Astrocyte of the cerebellum (primary cell): ENCODE measurements around the gene SATB1.

Experiments
- DNase-seq: peaks from one replicate; pipeline ENCODE4 v3.0.0-alpha.2; 2011; ENCODE audit warnings: low read depth
- H3K4me3 ChIP-seq: 2 replicates; pipeline ENCODE4 v1.5.1; 2011; ENCODE audit warnings: mild to moderate bottlenecking, low read depth, low read length, moderate library complexity
- CTCF ChIP-seq: IDR thresholded peaks from 2 replicates; pipeline ENCODE4 v1.5.1; 2012; ENCODE audit warnings: low read length, low read depth, moderate library complexity, mild to moderate bottlenecking; ENCODE audit errors: missing control alignments
- in situ Hi-C: cut with HindIII; loops from 2 replicates; pipeline ENCODE4 v1.10.0; 2017; ENCODE audit warnings: low sequenced_read_pairs

The SATB1 gene

DNA sequence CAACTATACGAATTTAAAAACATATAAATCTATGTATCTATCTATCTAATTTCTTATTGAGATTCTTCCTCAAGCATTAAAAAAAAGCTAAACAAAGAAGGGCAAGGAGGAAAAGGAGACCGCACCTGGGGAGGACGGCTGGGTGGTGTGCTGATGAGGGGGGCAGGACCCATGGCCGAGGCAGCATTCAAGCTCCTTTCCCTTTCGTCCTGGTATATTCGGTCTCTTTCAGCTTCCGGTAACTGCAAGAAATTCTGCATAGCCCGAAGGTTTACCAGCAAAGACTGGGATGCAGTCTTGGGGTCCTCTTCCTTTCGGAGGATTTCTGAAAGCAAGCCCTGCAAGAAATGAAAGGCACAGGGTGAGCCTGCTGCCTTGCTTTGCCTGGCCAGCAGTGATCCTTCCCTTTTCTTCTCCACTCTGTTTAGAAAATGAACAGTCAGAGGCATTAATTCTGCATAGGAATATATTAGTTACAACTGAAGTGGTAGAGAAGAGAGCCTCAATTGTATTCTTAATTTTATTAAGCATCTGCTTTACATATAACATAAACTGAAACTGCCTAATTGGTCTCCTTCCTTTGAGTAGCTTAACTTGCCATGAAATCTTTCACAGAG lies 38.8 kb downstream of the SATB1 start:
- no peak for DNase-seq
- in situ Hi-C loops, result no loop called here
- H3K4me3 ChIP-seq, result no peak overlapping the region
- no peak for TF ChIP-seq CTCF

DNA sequence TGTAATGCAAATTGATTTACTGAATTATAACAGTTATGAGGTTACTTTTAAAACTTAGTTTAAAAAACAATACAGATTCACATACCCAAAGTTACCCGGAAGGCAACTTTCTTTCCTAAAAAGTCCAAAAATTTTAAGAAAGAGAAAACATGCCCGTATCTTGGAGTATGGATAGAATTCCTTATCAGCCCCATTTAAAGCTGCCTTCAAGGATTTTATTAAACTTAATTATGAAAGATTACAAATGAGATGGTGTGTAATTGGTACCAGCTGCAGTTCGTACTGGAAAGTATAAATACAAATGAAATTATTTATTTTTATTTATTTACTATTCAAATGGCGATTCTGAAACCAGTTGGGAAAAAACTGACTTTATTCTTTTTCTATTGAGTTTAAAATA lies 39.4 kb downstream of the SATB1 start:
- in situ Hi-C loops, result no loop called here

GRCh38 chr3:18382760-18383369 lies 42.3 kb downstream of the SATB1 start:
- in situ Hi-C loops, result no loop called here
- no peak for TF ChIP-seq CTCF
- no peak for DNase-seq
- H3K4me3 ChIP-seq, result no peak overlapping the region

More for the DNA sequence above, 39.4 kb downstream of the SATB1 start:
- H3K4me3 ChIP-seq, result no peak overlapping the region
- DNase-seq, result no peak
- no peak for TF ChIP-seq CTCF

DNA sequence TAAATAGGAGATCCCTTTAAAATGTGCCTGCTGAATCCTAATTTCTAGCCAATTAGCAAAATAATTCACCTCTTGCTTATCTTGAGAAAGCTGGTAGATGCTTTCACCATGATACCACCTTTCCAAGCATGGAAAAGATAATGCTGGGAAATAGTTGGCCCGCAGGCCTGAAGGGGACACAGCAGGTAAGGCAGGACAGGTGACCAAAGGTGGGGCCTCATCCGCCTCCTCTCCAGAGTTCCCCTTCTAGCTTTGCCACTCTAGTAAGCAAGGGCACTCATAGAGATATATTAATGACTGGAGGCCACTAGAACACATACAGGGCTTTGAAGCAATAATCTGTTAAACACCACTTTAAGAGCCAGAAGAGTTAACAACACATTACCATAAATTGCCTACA lies 45.5 kb downstream of the SATB1 start:
- in situ Hi-C loops, result no loop called here
- no peak overlapping the region for H3K4me3 ChIP-seq
- no peak for TF ChIP-seq CTCF
- no peak for DNase-seq

DNA sequence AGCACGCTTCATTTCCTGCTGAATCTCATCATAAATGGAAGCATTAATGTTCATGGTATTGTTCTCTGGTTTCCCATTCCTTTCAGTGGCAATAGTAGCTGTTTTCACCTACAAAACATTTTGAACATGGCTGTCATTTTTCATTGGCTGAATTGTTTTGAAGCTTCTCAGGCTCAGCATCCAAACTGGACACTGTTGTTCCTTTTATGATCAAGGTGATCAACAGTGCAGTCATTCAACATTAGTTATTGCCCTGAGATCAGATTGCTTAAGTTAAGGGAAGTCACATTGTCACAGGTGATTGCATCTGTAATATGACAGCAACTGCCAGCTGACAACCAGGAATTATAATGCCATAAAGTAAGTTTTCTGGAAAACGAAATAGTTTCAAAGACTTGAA lies 46.9 kb downstream of the SATB1 start:
- no peak overlapping the region for H3K4me3 ChIP-seq
- DNase-seq, result no peak
- in situ Hi-C loops, result no loop called here
- no peak for TF ChIP-seq CTCF

DNA sequence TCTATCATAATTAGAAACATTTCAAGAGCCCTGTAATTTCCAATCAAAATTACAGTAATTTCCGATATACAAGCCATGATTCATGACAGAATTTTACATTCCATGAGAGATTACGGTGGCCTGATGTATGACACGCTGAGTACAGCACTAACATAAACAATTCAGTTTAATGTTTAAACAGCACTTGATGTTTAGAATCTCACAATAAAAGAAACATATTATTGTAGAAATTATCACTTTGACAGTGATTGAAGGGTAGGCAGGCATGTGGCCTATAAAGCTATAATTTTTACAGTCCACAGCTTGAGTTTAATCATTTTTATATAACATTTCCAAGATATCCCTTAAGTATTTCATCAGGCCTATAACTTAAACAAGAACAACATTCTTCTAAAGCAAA lies 48.5 kb downstream of the SATB1 start:
- in situ Hi-C loops, result no loop called here
- no peak overlapping the region for H3K4me3 ChIP-seq
- no peak for TF ChIP-seq CTCF
- DNase-seq, result no peak
